GM23338 (cell line): ENCODE results near the gene GTF2E1. TPM values are rescaled to one million over a fixed set of nuclear protein-coding genes. Genes with fewer than 3 reads are reported as not detected.

Experiments
- ATAC-seq: fragments of 200-7000 bp; cut with Tn5 transposase; 3 replicates; pipeline ENCODE4 v1.9.1; 2020
- DNase-seq: peaks from one replicate; pipeline ENCODE4 v3.0.0-alpha.2; 2015; ENCODE audit warnings: low spot score
- H2AFZ ChIP-seq: fragments of 200-600 bp; sonication (generic); 2 replicates; pipeline ENCODE4 v1.8.0; 2016; ENCODE audit warnings: antibody characterized with exemption, mild to moderate bottlenecking, moderate library complexity
- H3F3A ChIP-seq: fragments of 200-600 bp; sonication (generic); replicated peaks from 2 replicates; pipeline ENCODE4 v1.8.0; 2017; ENCODE audit warnings: antibody characterized with exemption, mixed run types, low read depth
- H3K27ac ChIP-seq: fragments of 200-600 bp; sonication (generic); 2 replicates; pipeline ENCODE4 v1.6.1; 2016; ENCODE audit warnings: low read depth
- H3K27me3 ChIP-seq: fragments of 200-600 bp; sonication (generic); 2 replicates; pipeline ENCODE4 v1.8.0; 2016; ENCODE audit warnings: mild to moderate bottlenecking, mixed run types, moderate library complexity; ENCODE audit not compliant: insufficient read depth
- H3K36me3 ChIP-seq: fragments of 200-600 bp; sonication (generic); 2 replicates; pipeline ENCODE4 v1.8.0; 2016; ENCODE audit warnings: mild to moderate bottlenecking; ENCODE audit not compliant: insufficient read depth
- H3K4me1 ChIP-seq: fragments of 200-600 bp; sonication (generic); 2 replicates; pipeline ENCODE4 v1.8.0; 2016; ENCODE audit warnings: mild to moderate bottlenecking, moderate library complexity; ENCODE audit not compliant: insufficient read depth
- H3K4me2 ChIP-seq: fragments of 200-600 bp; sonication (generic); 2 replicates; pipeline ENCODE4 v1.7.1; 2017; ENCODE audit warnings: mixed run types
- H3K4me3 ChIP-seq: fragments of 200-600 bp; sonication (generic); 2 replicates; pipeline ENCODE4 v1.6.1; 2016; ENCODE audit warnings: mixed run types
- H3K79me2 ChIP-seq: fragments of 200-600 bp; sonication (generic); replicated peaks from 2 replicates; pipeline ENCODE4 v1.8.0; 2017; ENCODE audit warnings: mild to moderate bottlenecking; ENCODE audit not compliant: insufficient read depth
- H3K9me2 ChIP-seq: fragments of 200-600 bp; sonication (generic); 2 replicates; pipeline ENCODE4 v1.8.0; 2017; ENCODE audit not compliant: insufficient read depth
- H4K20me1 ChIP-seq: fragments of 200-600 bp; sonication (generic); replicated peaks from 2 replicates; pipeline ENCODE4 v1.8.0; 2017; ENCODE audit warnings: mild to moderate bottlenecking; ENCODE audit not compliant: insufficient read depth
- H3K27ac Mint-ChIP-seq: 2 replicates; pipeline ENCODE4 v1.8.0; 2020; ENCODE audit warnings: inconsistent platforms, mild to moderate bottlenecking, moderate library complexity, mixed read lengths
- H3K27me3 Mint-ChIP-seq: 3 replicates; pipeline ENCODE4 v1.8.0; 2022; ENCODE audit warnings: low read depth, mild to moderate bottlenecking, moderate library complexity, mixed read lengths, inconsistent platforms; ENCODE audit not compliant: insufficient read depth, poor library complexity
- H3K36me3 Mint-ChIP-seq: 3 replicates; pipeline ENCODE4 v1.8.0; 2021; ENCODE audit warnings: low read depth, mild to moderate bottlenecking, inconsistent platforms, moderate library complexity, mixed read lengths
- H3K4me1 Mint-ChIP-seq: 3 replicates; pipeline ENCODE4 v1.8.0; 2020; ENCODE audit warnings: mild to moderate bottlenecking, inconsistent platforms, mixed read lengths
- H3K4me3 Mint-ChIP-seq: 3 replicates; pipeline ENCODE4 v1.8.0; 2021; ENCODE audit warnings: moderate library complexity, mild to moderate bottlenecking, inconsistent platforms, mixed read lengths
- H3K9me3 Mint-ChIP-seq: 3 replicates; pipeline ENCODE4 v1.8.0; 2020; ENCODE audit warnings: moderate library complexity, mild to moderate bottlenecking, inconsistent platforms, mixed read lengths
- EZH2 ChIP-seq: fragments of 200-600 bp; sonication (generic); IDR thresholded peaks from one replicate; pipeline ENCODE4 v1.8.0; 2017; ENCODE audit warnings: antibody characterized with exemption, mild to moderate bottlenecking, low read depth; ENCODE audit not compliant: unreplicated experiment
- EZH2phosphoT487 ChIP-seq: fragments of 200-600 bp; sonication (generic); IDR thresholded peaks from one replicate; pipeline ENCODE4 v1.8.1; 2018; ENCODE audit warnings: antibody characterized with exemption; ENCODE audit not compliant: unreplicated experiment
- JUNB ChIP-seq: IDR thresholded peaks from one replicate; pipeline ENCODE4 v1.6.1; 2016; ENCODE audit warnings: antibody characterized with exemption; ENCODE audit not compliant: unreplicated experiment
- POLR2AphosphoS5 ChIP-seq: IDR thresholded peaks from 2 replicates; pipeline ENCODE4 v1.6.1; 2016; ENCODE audit warnings: antibody characterized with exemption, low read depth
- ZNF114 ChIP-seq: fragments of 250-450 bp; sonication (Bioruptor Pico); IDR thresholded peaks from 2 replicates; pipeline ENCODE4 v1.5.0; 2020; ENCODE audit warnings: mild to moderate bottlenecking, moderate library complexity
- ZNF331 ChIP-seq: fragments of 250-450 bp; sonication (Bioruptor Pico); IDR thresholded peaks from 2 replicates; pipeline ENCODE4 v1.5.0; 2020; ENCODE audit warnings: low read depth, mild to moderate bottlenecking, moderate library complexity
- polyA plus RNA-seq: library from polyadenylated mRNA; unstranded; fragments of >200 nt; fragmentation: Nextera tagmentation; extraction: Ambion mirVana; gene quantifications from 2 replicates; pipeline ENCODE4 v1.2.1, GENCODE V29; 2016
- total RNA-seq: library from RNA; depleted of rRNA; stranded (reverse); fragments of >200 nt; shearing (Covaris generic); gene quantifications from 2 replicates; pipeline ENCODE4 v1.2.3, GENCODE V29; 2014
- TF ChIP-seq, protein P1 (sequence below): fragments of 250-450 bp; sonication (Bioruptor Pico); IDR thresholded peaks from 2 replicates; pipeline ENCODE4 v1.5.0; 2020; ENCODE audit warnings: mild to moderate bottlenecking, moderate library complexity
- TF ChIP-seq, protein P2 (sequence below), 2 experiments: fragments of 200-600 bp in 1 of 2; sonication (generic) in 1 of 2; conservative IDR thresholded peaks; 2 replicates each; pipeline versions ENCODE4 v1.5.1 to v1.6.1; 2016 to 2017; ENCODE audit warnings: antibody characterized with exemption in 2 of 2, low read depth in 2 of 2, mild to moderate bottlenecking in 2 of 2, moderate library complexity in 1 of 2
- TF ChIP-seq, protein P3 (sequence below): IDR thresholded peaks from 2 replicates; pipeline ENCODE4 v1.6.1; 2016; ENCODE audit warnings: antibody characterized with exemption

The GTF2E1 gene
- total and polyA plus RNA-seq, 2 experiments from 2014 or later = 24.3 to 69.0 TPM

DNA sequence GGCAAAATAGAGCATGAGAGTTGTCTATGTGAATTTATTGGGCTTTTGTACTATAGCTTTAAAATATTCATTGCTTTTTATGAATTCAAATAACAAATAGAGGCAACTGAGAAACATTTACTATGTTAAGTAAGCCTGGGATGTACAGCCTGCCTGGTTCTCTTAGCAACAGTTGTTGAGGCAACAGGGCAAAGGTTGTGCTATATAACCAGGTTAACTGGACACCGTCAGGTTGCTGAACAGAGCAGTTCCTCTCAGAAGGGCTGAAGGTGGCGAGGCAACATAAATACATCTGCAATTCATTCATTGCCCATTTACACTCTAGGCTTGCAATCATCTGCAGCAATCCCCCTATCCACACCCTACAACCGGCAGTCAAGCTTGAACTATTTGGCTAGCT lies 78.2 kb downstream of the GTF2E1 start (continued):
- TF ChIP-seq EZH2phosphoT487 = no peak

DNA sequence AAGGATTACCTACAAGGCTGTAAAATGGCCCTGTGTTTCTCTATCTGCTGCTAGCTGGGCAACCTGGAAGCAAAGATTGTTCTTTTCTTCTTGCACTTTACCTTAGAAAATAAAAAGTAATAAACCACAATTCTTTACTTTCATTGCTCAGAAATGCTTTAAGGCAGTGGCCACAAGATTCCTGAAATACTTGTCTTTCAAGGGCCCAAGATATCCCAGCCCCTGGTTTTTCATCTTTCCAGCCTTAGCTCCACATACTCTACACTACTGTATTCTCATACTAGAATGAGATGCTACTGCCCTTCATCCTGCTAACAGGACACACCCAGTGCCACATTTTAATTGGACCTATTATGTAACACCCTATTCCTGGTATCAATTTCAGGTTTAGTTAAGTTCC lies 78.9 kb downstream of the GTF2E1 start:
- Histone ChIP-seq H3K27me3 (no peaks in the 10 kb centered on the region), H3K9me2 (no peaks in the 10 kb centered on the region), H2AFZ (no peak overlapping the region; the same call in 1 of the 2 replicates), H3K79me2 (no peaks in the 10 kb centered on the region), H4K20me1 (no peaks in the 10 kb centered on the region), H3F3A (no peaks in the 10 kb centered on the region), H3K36me3 (no peaks in the 10 kb centered on the region), H3K4me2 (no peak overlapping the region), H3K4me3 (no peak overlapping the region), H3K27ac (no peak overlapping the region), H3K4me1 (no peaks in the 10 kb centered on the region; the same call in 1 of the 2 replicates)
- H3K4me1 Mint-ChIP-seq = peaks cover 9% of the 10 kb centered on the region
- H3K27ac Mint-ChIP-seq = no peak overlapping the region
- H3K9me3 Mint-ChIP-seq = no peaks in the 10 kb centered on the region
- TF ChIP-seq ZNF331 (CRISPR knock-in tag) = no peak
- no peak for TF ChIP-seq ZNF114 (CRISPR knock-in tag)
- TF ChIP-seq, protein P1, sequence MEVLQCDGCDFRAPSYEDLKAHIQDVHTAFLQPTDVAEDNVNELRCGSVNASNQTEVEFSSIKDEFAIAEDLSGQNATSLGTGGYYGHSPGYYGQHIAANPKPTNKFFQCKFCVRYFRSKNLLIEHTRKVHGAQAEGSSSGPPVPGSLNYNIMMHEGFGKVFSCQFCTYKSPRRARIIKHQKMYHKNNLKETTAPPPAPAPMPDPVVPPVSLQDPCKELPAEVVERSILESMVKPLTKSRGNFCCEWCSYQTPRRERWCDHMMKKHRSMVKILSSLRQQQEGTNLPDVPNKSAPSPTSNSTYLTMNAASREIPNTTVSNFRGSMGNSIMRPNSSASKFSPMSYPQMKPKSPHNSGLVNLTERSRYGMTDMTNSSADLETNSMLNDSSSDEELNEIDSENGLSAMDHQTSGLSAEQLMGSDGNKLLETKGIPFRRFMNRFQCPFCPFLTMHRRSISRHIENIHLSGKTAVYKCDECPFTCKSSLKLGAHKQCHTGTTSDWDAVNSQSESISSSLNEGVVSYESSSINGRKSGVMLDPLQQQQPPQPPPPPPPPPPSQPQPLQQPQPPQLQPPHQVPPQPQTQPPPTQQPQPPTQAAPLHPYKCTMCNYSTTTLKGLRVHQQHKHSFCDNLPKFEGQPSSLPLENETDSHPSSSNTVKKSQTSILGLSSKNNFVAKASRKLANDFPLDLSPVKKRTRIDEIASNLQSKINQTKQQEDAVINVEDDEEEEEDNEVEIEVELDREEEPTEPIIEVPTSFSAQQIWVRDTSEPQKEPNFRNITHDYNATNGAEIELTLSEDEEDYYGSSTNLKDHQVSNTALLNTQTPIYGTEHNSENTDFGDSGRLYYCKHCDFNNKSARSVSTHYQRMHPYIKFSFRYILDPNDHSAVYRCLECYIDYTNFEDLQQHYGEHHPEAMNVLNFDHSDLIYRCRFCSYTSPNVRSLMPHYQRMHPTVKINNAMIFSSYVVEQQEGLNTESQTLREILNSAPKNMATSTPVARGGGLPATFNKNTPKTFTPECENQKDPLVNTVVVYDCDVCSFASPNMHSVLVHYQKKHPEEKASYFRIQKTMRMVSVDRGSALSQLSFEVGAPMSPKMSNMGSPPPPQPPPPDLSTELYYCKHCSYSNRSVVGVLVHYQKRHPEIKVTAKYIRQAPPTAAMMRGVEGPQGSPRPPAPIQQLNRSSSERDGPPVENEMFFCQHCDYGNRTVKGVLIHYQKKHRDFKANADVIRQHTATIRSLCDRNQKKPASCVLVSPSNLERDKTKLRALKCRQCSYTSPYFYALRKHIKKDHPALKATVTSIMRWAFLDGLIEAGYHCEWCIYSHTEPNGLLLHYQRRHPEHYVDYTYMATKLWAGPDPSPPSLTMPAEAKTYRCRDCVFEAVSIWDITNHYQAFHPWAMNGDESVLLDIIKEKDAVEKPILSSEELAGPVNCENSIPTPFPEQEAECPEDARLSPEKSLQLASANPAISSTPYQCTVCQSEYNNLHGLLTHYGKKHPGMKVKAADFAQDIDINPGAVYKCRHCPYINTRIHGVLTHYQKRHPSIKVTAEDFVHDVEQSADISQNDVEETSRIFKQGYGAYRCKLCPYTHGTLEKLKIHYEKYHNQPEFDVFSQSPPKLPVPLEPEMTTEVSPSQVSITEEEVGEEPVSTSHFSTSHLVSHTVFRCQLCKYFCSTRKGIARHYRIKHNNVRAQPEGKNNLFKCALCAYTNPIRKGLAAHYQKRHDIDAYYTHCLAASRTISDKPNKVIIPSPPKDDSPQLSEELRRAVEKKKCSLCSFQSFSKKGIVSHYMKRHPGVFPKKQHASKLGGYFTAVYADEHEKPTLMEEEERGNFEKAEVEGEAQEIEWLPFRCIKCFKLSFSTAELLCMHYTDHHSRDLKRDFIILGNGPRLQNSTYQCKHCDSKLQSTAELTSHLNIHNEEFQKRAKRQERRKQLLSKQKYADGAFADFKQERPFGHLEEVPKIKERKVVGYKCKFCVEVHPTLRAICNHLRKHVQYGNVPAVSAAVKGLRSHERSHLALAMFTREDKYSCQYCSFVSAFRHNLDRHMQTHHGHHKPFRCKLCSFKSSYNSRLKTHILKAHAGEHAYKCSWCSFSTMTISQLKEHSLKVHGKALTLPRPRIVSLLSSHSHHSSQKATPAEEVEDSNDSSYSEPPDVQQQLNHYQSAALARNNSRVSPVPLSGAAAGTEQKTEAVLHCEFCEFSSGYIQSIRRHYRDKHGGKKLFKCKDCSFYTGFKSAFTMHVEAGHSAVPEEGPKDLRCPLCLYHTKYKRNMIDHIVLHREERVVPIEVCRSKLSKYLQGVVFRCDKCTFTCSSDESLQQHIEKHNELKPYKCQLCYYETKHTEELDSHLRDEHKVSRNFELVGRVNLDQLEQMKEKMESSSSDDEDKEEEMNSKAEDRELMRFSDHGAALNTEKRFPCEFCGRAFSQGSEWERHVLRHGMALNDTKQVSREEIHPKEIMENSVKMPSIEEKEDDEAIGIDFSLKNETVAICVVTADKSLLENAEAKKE = no peak
- TF ChIP-seq, protein P2, sequence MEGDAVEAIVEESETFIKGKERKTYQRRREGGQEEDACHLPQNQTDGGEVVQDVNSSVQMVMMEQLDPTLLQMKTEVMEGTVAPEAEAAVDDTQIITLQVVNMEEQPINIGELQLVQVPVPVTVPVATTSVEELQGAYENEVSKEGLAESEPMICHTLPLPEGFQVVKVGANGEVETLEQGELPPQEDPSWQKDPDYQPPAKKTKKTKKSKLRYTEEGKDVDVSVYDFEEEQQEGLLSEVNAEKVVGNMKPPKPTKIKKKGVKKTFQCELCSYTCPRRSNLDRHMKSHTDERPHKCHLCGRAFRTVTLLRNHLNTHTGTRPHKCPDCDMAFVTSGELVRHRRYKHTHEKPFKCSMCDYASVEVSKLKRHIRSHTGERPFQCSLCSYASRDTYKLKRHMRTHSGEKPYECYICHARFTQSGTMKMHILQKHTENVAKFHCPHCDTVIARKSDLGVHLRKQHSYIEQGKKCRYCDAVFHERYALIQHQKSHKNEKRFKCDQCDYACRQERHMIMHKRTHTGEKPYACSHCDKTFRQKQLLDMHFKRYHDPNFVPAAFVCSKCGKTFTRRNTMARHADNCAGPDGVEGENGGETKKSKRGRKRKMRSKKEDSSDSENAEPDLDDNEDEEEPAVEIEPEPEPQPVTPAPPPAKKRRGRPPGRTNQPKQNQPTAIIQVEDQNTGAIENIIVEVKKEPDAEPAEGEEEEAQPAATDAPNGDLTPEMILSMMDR (conservative IDR thresholded peaks at IDR 0.05; ENCODE audit: low read depth in 2 of 2) = no peak
- TF ChIP-seq, protein P3, sequence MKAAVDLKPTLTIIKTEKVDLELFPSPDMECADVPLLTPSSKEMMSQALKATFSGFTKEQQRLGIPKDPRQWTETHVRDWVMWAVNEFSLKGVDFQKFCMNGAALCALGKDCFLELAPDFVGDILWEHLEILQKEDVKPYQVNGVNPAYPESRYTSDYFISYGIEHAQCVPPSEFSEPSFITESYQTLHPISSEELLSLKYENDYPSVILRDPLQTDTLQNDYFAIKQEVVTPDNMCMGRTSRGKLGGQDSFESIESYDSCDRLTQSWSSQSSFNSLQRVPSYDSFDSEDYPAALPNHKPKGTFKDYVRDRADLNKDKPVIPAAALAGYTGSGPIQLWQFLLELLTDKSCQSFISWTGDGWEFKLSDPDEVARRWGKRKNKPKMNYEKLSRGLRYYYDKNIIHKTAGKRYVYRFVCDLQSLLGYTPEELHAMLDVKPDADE = no peak
- TF ChIP-seq EZH2phosphoT487 = no peak
- no peak for TF ChIP-seq POLR2AphosphoS5
- TF ChIP-seq JUNB = no peak
- TF ChIP-seq EZH2 = no peak
- ATAC-seq = no peak
- peaks cover 6% of the 10 kb centered on the region for H3K27me3 Mint-ChIP-seq
- no peaks in the 10 kb centered on the region for H3K36me3 Mint-ChIP-seq
- no peak overlapping the region for H3K4me3 Mint-ChIP-seq
- DNase-seq = no peak
